ENCODE results near the gene KCNQ1. TPM values are rescaled to one million over a fixed set of nuclear protein-coding genes. Genes with fewer than 3 reads are reported as not detected.

Gene KCNQ1
- total RNA-seq, 2 experiments from 2014 or later, result 10.7 to 10.8 TPM

- H3K9me3 Mint-ChIP-seq, result no peaks in the 10 kb centered on the region
- no peaks in the 10 kb centered on the region for H3K27me3 Mint-ChIP-seq
- POLR2A ChIA-PET, result no interaction called here
- no peak overlapping the region for H3K4me3 Mint-ChIP-seq
- no peak overlapping the region for H3K27ac Mint-ChIP-seq
- DNase-seq, result peak; percentile 4
- CTCF ChIA-PET, result no interaction called here
- no peaks in the 10 kb centered on the region for H3K36me3 Mint-ChIP-seq
- intact Hi-C loops (cut with micrococcal nuclease), result no loop called here
- no peaks in the 10 kb centered on the region for H3K4me1 Mint-ChIP-seq (ENCODE audit: low read depth)
Observed at GRCh38 chr11:2581931-2582350, 137.1 kb downstream of the KCNQ1 start.

DNA sequence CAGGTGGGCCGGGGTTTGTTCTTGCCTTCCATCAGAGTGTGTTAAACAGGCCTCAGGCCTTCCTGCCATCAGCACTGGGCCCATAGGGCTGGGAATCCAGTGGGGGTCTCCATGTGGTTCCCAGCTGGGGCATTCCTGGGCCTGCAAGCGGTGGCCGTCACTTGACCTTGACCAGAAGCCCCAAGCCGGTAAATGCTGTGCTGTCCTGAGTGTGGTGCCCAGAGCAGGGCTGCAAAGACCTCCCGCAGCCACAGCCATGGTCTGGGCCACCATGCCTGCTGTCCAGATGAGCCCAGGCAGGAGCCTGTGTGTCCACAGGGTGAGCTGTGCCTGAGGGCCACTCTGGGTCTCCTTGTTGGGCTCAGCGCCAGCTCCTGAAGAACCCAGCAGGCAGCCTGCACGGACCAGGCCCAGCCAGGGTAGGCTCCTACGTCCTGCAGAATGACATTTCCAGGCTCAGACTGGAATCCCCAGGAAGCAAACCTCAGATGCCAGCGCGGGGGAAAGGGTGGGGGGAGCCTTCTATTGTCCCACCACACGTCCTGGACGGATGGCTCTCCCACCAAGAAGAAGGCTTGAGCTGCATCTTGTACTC is 137.6 kb downstream of the KCNQ1 start:
- Mint-ChIP-seq H3K36me3 (no peaks in the 10 kb centered on the region), H3K27me3 (no peaks in the 10 kb centered on the region), H3K27ac (no peak overlapping the region), H3K9me3 (no peaks in the 10 kb centered on the region), H3K4me1 (ENCODE audit: low read depth) (no peaks in the 10 kb centered on the region), H3K4me3 (no peak overlapping the region)
- peak; percentile 1 for DNase-seq
- ChIA-PET POLR2A (no interaction called here), CTCF (no interaction called here)
- intact Hi-C loops (cut with micrococcal nuclease), result no loop called here

GRCh38 chr11:2582946-2583604 is 138.3 kb downstream of the KCNQ1 start:
- intact Hi-C loops (cut with micrococcal nuclease), result no loop called here
- Mint-ChIP-seq H3K27ac (no peak overlapping the region), H3K9me3 (no peaks in the 10 kb centered on the region), H3K36me3 (no peaks in the 10 kb centered on the region), H3K4me1 (ENCODE audit: low read depth) (no peaks in the 10 kb centered on the region), H3K4me3 (no peak overlapping the region), H3K27me3 (no peaks in the 10 kb centered on the region)
- ChIA-PET POLR2A (no interaction called here), CTCF (no interaction called here)
- peak; percentile 3 for DNase-seq

GRCh38 chr11:2583605-2583958 is 138.8 kb downstream of the KCNQ1 start:
- POLR2A ChIA-PET, result no interaction called here
- DNase-seq, result peak; percentile 3
- Mint-ChIP-seq H3K36me3 (no peaks in the 10 kb centered on the region), H3K4me1 (ENCODE audit: low read depth) (no peaks in the 10 kb centered on the region), H3K27me3 (no peaks in the 10 kb centered on the region), H3K27ac (no peak overlapping the region), H3K9me3 (no peaks in the 10 kb centered on the region), H3K4me3 (no peak overlapping the region)
- intact Hi-C loops (cut with micrococcal nuclease), result no loop called here
- CTCF ChIA-PET, result no interaction called here

GRCh38 chr11:2584434-2584811 is 139.6 kb downstream of the KCNQ1 start:
- intact Hi-C loops (cut with micrococcal nuclease), result no loop called here
- CTCF ChIA-PET, result no interaction called here
- no peak for DNase-seq

DNA sequence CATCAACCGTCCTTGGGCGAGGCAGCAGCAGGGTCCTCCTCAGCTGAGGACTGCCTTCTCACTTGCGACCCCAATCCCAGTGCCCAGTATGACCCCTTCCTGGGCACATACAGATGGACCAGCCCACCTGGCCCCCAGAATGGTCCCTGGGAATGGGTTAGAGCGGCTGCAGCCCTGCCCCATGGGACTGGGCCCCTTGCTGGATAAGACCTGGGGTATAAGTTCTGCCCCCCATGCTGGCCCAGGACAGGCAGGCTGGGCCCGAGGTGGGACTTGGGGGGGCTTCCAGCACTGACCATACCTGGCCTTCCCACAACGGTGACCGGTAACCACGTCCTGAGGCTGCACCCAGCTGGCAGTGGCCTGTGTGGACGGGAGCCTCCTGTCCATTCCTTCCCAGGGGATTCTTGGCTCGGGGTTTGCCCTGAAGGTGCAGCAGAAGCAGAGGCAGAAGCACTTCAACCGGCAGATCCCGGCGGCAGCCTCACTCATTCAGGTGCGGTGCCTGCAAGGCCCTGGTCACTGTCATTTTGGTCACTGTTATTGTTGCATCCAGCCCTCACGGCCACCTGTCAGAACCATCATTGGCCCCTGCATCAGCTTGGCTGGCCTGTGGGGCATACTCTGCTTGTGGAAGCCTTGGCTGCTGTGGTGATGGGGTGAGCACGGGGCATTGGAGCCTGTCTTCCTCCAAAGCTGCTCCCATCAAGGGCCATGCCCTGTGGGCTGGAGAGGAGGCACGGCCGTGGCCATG is 140.2 kb downstream of the KCNQ1 start:
- no peaks in the 10 kb centered on the region for H3K36me3 Mint-ChIP-seq
- no peaks in the 10 kb centered on the region for H3K27me3 Mint-ChIP-seq
- no peak overlapping the region for H3K4me3 Mint-ChIP-seq
- CTCF ChIA-PET, result no interaction called here
- no peaks in the 10 kb centered on the region for H3K4me1 Mint-ChIP-seq (ENCODE audit: low read depth)
- H3K27ac Mint-ChIP-seq, result no peak overlapping the region
- POLR2A ChIA-PET, result no interaction called here
- H3K9me3 Mint-ChIP-seq, result no peaks in the 10 kb centered on the region
- peak; percentile 5 for DNase-seq
- intact Hi-C loops (cut with micrococcal nuclease), result no loop called here

More at GRCh38 chr11:2584434-2584811, 139.6 kb downstream of the KCNQ1 start:
- no peaks in the 10 kb centered on the region for H3K36me3 Mint-ChIP-seq
- H3K9me3 Mint-ChIP-seq, result no peaks in the 10 kb centered on the region
- H3K4me1 Mint-ChIP-seq (ENCODE audit: low read depth), result no peaks in the 10 kb centered on the region
- H3K4me3 Mint-ChIP-seq, result no peak overlapping the region
- POLR2A ChIA-PET, result no interaction called here
- H3K27me3 Mint-ChIP-seq, result no peaks in the 10 kb centered on the region
- H3K27ac Mint-ChIP-seq, result no peak overlapping the region

GRCh38 chr11:2585566-2586086 is 140.8 kb downstream of the KCNQ1 start:
- H3K4me1 Mint-ChIP-seq (ENCODE audit: low read depth), result no peaks in the 10 kb centered on the region
- intact Hi-C loops (cut with micrococcal nuclease), result no loop called here
- H3K27ac Mint-ChIP-seq, result no peak overlapping the region
- CTCF ChIA-PET, result no interaction called here
- H3K36me3 Mint-ChIP-seq, result peaks cover 2% of the 10 kb centered on the region
- H3K4me3 Mint-ChIP-seq, result no peak overlapping the region
- DNase-seq, result peak; percentile 7
- no peaks in the 10 kb centered on the region for H3K27me3 Mint-ChIP-seq
- H3K9me3 Mint-ChIP-seq, result no peaks in the 10 kb centered on the region
- POLR2A ChIA-PET, result no interaction called here

DNA sequence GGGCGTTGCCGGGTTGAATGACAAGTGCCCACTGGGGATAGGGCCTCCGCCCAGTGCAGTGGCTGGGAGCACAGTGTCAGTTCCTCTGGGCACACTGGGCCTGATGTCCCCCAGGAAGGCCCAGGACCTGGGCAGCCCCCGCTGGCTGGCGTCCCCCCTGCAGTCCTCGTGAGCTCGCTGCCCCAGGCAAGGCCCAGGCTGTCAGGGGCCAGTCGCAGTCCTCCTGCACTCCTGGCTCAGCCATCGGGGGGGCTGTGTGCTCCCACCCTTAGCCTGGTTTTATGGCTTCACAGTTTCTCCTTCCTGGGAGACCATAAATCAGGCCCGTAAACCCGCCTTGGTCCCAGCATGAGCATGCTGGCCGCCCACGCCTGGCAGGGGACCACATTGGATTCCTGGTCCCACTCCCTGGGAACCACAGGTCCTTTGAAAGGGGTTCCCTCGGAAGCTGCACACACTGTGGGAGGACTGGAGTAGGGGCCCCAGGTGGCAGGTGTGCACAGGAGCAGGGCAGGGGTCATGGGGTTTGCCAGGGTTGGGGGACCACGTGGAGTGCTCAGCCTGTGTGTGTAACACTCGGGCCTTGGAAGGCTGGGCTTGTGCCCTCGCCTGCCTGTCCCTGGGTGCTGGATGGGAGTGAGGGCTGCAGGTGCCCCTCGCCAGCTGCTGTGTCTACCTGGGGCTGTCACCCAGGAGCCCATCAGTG is 141.4 kb downstream of the KCNQ1 start:
- POLR2A ChIA-PET, result no interaction called here
- H3K27ac Mint-ChIP-seq, result no peak overlapping the region
- H3K27me3 Mint-ChIP-seq, result no peaks in the 10 kb centered on the region

GRCh38 chr11:2586793-2587131 is 142.0 kb downstream of the KCNQ1 start:
- intact Hi-C loops (cut with micrococcal nuclease), result no loop called here
- DNase-seq, result peak; percentile 4
- no peak overlapping the region for H3K27ac Mint-ChIP-seq
- ChIA-PET CTCF (no interaction called here), POLR2A (no interaction called here)
- H3K27me3 Mint-ChIP-seq, result no peaks in the 10 kb centered on the region
- H3K4me3 Mint-ChIP-seq, result no peak overlapping the region
- H3K9me3 Mint-ChIP-seq, result no peaks in the 10 kb centered on the region
- H3K4me1 Mint-ChIP-seq (ENCODE audit: low read depth), result no peaks in the 10 kb centered on the region
- H3K36me3 Mint-ChIP-seq, result peaks cover 6% of the 10 kb centered on the region

More for the DNA sequence above, 141.4 kb downstream of the KCNQ1 start:
- Mint-ChIP-seq H3K4me3 (no peak overlapping the region), H3K9me3 (no peaks in the 10 kb centered on the region), H3K36me3 (peaks cover 6% of the 10 kb centered on the region), H3K4me1 (ENCODE audit: low read depth) (no peaks in the 10 kb centered on the region)
- intact Hi-C loops (cut with micrococcal nuclease), result no loop called here
- peak; percentile 4 for DNase-seq
- CTCF ChIA-PET, result no interaction called here

DNA sequence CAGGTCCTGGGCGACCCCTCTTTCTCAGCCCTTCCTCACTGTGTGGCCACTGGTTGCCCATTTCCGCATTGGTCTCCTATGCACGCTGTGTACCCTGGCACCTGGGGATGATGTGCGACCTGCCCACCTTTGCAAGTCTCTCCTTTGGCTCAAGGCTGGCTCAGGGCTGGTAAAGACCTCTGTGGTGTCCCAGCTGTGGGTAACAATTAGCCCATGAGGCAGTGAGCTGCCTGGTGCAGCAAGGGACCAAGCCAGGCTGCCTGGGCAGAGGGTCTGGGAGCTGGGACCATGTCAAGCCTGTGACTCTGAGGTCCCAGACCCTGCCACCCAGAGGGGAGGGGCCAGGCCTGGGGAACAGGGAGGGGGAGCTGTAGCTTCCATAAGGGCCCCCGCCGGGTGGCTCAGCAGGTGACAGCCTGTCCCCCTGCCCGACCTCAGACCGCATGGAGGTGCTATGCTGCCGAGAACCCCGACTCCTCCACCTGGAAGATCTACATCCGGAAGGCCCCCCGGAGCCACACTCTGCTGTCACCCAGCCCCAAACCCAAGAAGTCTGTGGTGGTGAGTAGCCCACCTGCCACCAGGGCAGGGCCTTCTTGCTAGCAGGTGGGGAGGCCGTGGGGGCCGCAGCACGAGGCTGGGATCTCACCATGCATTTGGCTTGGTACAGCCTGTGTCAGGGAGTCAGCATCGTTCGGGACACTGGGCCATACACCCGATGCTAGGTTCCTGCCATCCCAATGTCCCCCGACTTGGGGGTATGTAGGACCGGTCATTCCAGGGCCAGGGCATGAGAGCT is 142.5 kb downstream of the KCNQ1 start:
- Mint-ChIP-seq H3K9me3 (no peaks in the 10 kb centered on the region), H3K4me1 (ENCODE audit: low read depth) (no peaks in the 10 kb centered on the region), H3K27me3 (no peaks in the 10 kb centered on the region), H3K27ac (no peak overlapping the region), H3K36me3 (peaks cover 8% of the 10 kb centered on the region), H3K4me3 (no peak overlapping the region)
- ChIA-PET POLR2A (no interaction called here), CTCF (no interaction called here)
- DNase-seq, result peak; percentile 3
- intact Hi-C loops (cut with micrococcal nuclease), result no loop called here

DNA sequence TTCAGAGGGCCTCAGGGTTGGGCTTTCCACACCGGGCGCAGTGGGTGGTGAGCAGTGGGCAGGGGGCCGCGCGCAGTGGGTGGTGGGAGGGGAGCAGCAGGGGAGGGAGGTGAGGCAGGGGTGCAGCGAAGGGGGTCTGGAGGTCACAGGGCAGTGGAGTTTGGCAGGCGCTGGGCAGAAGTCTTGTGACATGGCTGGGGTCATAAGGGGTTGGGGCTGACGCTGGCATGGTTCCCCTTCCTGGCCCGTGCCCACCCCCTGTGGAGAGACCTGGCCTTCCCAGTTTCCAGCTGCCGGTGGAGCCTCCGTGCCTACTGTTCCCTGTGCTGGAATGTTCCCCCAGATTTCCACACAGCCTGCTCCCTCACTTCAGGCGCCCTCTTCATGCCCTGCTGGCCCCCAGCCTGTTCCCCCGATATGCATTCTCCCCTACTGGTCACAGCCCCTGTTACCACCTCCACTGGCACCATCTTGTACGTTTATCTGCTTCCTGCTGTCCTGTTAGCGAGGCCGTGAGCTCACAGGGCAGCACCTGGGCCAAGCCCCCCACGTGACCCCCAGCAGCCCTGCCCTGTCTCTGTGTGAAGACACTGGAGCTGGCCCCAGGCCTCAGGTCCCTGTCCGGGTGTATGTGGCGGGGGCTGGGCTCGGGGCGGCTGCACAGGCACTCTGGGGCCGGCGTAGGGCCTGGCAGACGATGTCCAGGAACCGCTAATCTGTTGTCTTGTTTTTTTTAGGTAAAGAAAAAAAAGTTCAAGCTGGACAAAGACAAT is 143.4 kb downstream of the KCNQ1 start:
- peaks cover 9% of the 10 kb centered on the region for H3K36me3 Mint-ChIP-seq
- no peak overlapping the region for H3K4me3 Mint-ChIP-seq
- ChIA-PET POLR2A (no interaction called here), CTCF (no interaction called here)
- intact Hi-C loops (cut with micrococcal nuclease), result no loop called here
- DNase-seq, result peak; percentile 4
- no peak overlapping the region for H3K27ac Mint-ChIP-seq
- H3K27me3 Mint-ChIP-seq, result no peaks in the 10 kb centered on the region
- no peaks in the 10 kb centered on the region for H3K4me1 Mint-ChIP-seq (ENCODE audit: low read depth)
- no peaks in the 10 kb centered on the region for H3K9me3 Mint-ChIP-seq

All from activated CD4-positive, alpha-beta memory T cell treated with anti-CD3 and anti-CD28 coated beads for 36 hours (primary cell).